Muscle layer of duodenum (tissue), 2 donors: Measurements from ENCODE around the gene ANXA2.
"Not testable (repeated sequence)": the region's sequence is repeated elsewhere in the genome, so short reads cannot be mapped to it uniquely, and the experiment has no call there.

ENCODE experiments used
- H3K27ac ChIP-seq: one replicate; pipeline ENCODE4 v1.7.0; 2013; ENCODE audit warnings: mild to moderate bottlenecking, low read length
- H3K27me3 ChIP-seq: one replicate; pipeline ENCODE4 v1.7.0; 2013; ENCODE audit warnings: low read depth, mild to moderate bottlenecking, control low read depth, low read length
- H3K36me3 ChIP-seq, 2 donors: one replicate each; pipeline ENCODE4 v1.7.0; 2013; ENCODE audit warnings: low read length in 2 of 2, control low read depth in 1 of 2, mild to moderate bottlenecking in 1 of 2; ENCODE audit not compliant: insufficient read depth in 2 of 2, control insufficient read depth in 1 of 2
- H3K4me1 ChIP-seq, 2 donors: one replicate each; pipeline ENCODE4 v1.7.0; 2013; ENCODE audit warnings: low read length in 2 of 2, mild to moderate bottlenecking in 2 of 2, control low read depth in 1 of 2, moderate library complexity in 1 of 2; ENCODE audit not compliant: insufficient read depth in 2 of 2, control insufficient read depth in 1 of 2
- H3K4me3 ChIP-seq, 2 donors: one replicate each; pipeline ENCODE4 v1.7.0; 2013; ENCODE audit warnings: low read length in 2 of 2, low read depth in 1 of 2, mild to moderate bottlenecking in 1 of 2
- H3K9me3 ChIP-seq, 2 donors: one replicate each; pipeline ENCODE4 v1.7.0; 2013; ENCODE audit warnings: low read length in 2 of 2, control low read depth in 1 of 2, mild to moderate bottlenecking in 1 of 2; ENCODE audit not compliant: control insufficient read depth in 1 of 2
- donor health status: healthy.

Gene ANXA2

DNA sequence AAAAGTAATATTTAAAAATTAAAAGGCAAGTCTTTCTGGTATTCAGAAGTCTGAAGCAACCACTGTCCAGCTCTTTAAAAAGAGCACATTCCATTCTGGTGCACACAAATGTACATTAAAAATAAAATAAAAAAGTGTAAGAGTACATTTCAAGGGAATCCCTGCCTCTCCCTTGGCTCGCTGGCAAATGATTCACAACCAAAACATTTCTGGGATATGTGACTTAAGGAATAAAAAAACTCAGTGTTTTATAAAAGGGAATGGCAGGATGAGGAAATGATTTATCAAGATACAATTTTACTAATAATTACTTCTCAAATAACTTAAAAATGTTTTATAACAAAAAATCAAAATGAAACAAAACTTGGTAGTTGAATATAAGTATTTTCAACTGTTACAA lies 23.8 kb upstream of the ANXA2 start:
- Histone ChIP-seq H3K4me1 (no peaks in the 10 kb centered on the region), H3K27ac (no peak overlapping the region), H3K4me3 (no peak overlapping the region), H3K9me3 (no peaks in the 10 kb centered on the region), H3K36me3 (peaks cover 0 to 7% of the 10 kb centered on the region in 2 donors), H3K27me3 (no peaks in the 10 kb centered on the region)

DNA sequence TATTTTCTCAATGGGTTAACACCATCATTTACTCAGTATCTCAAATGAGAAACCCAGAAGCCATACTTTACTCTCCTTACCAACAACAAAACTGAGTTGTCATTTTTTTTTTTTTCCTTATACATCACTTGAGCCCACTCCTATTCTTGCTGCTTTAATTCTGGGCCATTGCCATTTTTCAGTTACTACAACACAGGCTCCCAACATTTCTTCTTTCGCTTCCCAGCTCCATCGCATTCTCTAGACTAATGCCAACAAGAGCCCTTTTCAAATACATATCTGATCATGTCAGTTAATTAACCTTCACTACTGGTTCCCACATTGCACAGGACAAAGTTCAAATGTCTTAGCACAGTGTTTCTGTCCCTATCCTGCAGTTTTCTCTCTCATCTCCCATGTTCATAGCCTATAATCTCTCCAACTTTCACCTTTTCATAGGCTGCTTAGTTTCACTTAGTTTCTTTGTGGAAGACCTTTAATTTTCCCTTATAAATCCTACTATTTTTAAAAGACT lies 22.5 kb upstream of the ANXA2 start:
- H3K27ac ChIP-seq: no peak overlapping the region
- peaks cover 0 to 7% of the 10 kb centered on the region in 2 donors for H3K36me3 ChIP-seq
- no peaks in the 10 kb centered on the region for H3K27me3 ChIP-seq
- H3K4me3 ChIP-seq: no peak overlapping the region
- H3K4me1 ChIP-seq: no peaks in the 10 kb centered on the region
- no peaks in the 10 kb centered on the region for H3K9me3 ChIP-seq

DNA sequence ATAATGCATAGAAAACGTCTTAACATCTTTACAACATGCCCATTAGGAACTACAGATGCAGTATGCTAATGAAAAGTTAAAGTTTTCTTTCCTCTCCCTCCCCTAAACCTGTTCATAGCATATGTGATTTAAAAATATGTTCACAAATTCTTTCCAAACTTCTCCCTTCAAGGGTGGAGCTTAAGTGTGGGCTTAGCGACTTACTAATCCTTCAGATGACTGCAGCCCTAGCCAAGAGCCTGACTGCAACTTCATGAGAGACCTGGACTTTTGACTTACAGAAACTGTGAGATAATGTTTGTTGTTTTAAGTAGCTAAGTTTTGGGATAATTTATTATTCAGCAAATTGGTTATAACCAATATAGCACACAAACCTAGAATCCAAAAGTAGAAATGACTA lies 22.0 kb upstream of the ANXA2 start:
- Histone ChIP-seq H3K27ac (no peak overlapping the region), H3K4me3 (no peak overlapping the region), H3K27me3 (no peaks in the 10 kb centered on the region), H3K36me3 (peaks cover 0 to 7% of the 10 kb centered on the region in 2 donors), H3K9me3 (no peaks in the 10 kb centered on the region), H3K4me1 (no peaks in the 10 kb centered on the region)

DNA sequence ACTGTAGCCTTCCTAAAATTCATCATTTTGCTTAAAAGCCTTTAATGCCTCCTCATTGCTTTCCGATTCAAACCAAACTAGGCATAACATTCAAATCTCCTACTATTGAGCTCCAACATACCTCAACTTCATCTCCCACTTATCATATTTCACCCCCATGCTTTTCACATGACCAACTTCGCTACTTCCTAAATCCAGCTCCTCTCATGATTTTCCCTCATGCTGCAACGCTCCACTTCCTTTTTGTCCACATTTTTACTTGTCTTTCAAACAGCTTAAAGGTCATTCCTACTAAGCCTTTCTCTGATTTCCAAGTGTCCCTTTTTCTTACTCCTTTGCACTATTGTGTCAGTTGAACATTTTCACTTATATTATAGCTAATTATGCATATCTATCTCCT lies 20.3 kb upstream of the ANXA2 start:
- peaks cover 0 to 7% of the 10 kb centered on the region in 2 donors for H3K36me3 ChIP-seq
- H3K27ac ChIP-seq: no peak overlapping the region
- no peaks in the 10 kb centered on the region for H3K9me3 ChIP-seq
- H3K27me3 ChIP-seq: no peaks in the 10 kb centered on the region
- H3K4me1 ChIP-seq: peaks cover 0 to 9% of the 10 kb centered on the region in 2 donors
- H3K4me3 ChIP-seq: no peak overlapping the region

DNA sequence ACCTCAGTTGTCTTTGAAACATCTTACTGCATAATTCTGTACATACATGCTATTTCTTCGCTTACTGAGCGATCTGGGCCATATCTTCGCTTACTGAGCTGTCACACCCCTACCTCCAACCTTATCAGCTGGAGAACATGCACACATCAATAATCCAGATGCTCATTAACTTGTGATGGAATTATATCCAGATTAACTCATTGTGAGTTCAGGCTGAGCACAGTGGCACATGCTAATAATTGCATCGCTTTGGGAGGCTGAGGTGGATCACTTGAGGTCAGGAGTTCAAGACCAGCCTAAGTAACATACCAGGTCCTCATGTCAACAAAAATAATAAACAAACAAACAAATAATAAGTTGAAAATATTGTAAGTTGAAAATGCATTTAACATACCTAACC lies 19.3 kb upstream of the ANXA2 start:
- Histone ChIP-seq H3K36me3 (peaks cover 0 to 3% of the 10 kb centered on the region in 2 donors), H3K4me1 (peaks cover 0 to 9% of the 10 kb centered on the region in 2 donors), H3K27me3 (no peaks in the 10 kb centered on the region), H3K9me3 (no peaks in the 10 kb centered on the region), H3K4me3 (no peak overlapping the region), H3K27ac (no peak overlapping the region)

DNA sequence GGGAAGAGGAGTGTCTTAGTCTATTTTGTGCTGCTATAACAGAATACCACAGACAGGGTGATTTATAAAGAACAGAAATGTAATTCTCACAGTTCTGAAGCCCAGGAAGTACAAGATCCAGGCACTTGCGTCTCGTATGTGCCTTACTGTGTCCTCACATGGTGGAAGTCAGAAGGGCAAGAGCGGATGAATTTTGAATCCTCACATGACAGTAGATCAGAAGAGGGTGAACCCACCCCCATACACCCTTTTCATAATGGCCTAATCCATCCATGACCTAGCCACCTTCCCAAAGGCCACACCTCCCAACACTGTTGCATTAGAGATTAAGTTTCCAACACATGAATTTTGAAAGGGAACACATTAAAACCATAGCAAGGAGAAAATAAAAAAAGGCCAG lies 18.7 kb upstream of the ANXA2 start:
- H3K4me3 ChIP-seq: no peak overlapping the region
- H3K9me3 ChIP-seq: no peaks in the 10 kb centered on the region
- no peaks in the 10 kb centered on the region for H3K36me3 ChIP-seq
- no peaks in the 10 kb centered on the region for H3K27me3 ChIP-seq
- H3K4me1 ChIP-seq: peaks cover 0 to 9% of the 10 kb centered on the region in 2 donors
- no peak overlapping the region for H3K27ac ChIP-seq

DNA sequence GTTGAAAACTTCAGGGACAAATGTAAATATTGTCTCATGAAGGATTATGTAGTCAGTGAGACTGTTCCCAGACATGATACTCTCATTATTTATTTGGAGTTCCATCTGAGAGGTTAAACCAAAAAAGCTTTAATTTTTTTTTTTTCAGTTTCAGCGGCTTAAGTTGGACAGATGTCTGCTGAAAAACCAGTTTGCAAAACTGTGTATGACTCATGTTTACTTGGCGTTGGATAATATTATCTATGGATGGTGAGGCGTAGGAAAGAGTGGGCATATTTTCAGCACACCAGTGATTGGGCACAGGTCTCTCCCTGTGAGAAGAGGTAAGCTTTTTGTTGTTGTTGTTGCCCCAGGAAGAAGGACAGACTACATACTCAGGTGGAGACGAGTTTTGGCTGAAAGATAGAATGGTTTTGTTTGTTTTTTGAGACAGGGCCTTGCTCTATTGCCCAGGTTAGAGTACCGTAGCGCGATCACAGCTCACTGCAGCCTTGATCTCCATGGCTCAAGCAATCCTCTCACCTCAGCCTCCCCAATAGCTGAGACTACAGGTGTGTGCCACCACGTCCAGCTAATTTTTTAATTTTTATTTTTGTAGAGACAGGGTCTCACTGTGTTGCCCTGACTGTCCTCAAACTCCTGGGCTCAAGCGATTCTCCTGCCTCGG lies 16.4 kb upstream of the ANXA2 start:
- Histone ChIP-seq H3K27me3 (no peaks in the 10 kb centered on the region), H3K9me3 (no peaks in the 10 kb centered on the region), H3K36me3 (no peaks in the 10 kb centered on the region), H3K27ac (no peak overlapping the region), H3K4me1 (peaks cover 0 to 9% of the 10 kb centered on the region in 2 donors), H3K4me3 (no peak overlapping the region)

DNA sequence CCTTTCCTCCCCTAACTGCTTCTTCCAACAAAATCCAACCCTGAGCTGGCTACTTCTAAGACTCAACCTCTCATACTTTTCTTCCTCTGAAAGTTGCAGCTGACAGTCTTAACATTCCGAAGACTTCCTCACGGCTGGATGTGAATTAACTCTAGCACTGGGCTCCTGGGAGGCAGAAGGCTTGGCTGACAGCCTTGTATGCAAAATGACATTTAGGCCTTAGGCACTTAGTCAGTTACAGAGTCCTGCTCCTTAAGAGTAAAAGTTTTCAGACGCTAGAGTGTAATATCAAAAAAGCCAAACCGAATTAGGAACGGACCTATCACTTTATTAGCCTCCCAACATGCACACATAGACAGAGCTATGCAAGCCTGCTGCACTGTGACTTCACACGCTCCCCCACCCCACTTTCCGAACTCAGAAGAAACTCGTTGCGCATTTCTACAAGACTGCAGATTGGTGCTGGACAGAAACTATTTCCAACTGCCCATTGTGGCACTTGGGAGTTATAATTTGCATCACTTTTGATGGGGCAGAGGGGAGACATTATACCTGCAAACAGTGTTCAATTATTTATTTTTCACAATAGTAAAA lies 15.5 kb upstream of the ANXA2 start:
- Histone ChIP-seq H3K9me3 (no peaks in the 10 kb centered on the region), H3K27me3 (no peaks in the 10 kb centered on the region), H3K4me1 (peaks cover 0 to 9% of the 10 kb centered on the region in 2 donors), H3K4me3 (no peak overlapping the region), H3K36me3 (no peaks in the 10 kb centered on the region), H3K27ac (no peak overlapping the region)

DNA sequence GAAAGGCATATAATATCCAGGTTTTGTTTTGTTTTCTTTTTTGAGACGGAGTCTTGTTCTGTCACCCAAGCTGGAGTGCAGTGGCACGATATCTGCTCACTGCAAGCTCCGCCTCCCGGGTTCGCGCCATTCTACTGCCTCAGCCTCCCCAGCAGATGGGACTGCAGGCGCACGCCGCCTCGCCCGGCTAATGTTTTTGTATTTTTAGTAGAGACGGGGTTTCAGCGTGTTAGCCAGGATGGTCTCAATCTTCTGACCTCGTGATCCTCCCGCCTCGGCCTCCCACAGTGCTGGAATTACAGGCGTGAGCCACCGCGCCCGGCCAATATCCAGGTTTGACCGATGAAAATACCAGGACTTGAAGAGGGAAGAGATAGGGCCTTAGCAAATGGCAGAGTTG lies 15.0 kb upstream of the ANXA2 start:
- H3K4me1 ChIP-seq, H3K4me3 ChIP-seq, H3K27me3 ChIP-seq, H3K27ac ChIP-seq, H3K9me3 ChIP-seq, H3K36me3 ChIP-seq: not testable (repeated sequence)

DNA sequence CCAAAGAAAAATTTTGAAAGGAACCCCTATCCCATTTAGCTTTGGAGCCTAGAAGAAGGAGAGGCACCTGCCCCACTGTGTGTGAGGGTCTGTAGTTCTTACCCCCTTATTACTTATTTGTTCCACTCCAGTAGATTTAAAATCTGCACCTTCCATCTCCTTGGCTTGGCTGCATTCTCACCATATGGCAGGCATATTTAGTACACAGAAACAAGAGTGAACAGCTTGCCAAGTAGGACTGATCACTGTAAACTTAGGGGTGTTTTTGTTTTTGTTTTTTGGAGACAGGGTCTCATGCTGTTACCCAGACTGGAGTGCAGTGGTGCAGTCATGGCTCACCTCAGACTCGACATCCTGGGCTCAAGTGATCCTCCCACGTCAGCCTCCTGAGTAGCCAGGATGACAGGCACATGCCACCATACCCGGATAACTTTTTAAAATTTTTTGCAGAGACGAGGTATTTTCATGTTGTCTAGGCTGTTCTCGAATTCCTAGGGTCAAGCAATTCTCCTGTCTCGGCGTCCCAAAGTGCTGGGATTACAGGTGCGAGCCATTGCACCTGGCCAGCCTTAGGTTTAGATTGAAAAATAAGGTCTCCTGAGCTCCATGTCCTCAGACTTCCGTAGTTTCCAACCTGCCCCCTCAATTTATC lies 14.1 kb upstream of the ANXA2 start:
- Histone ChIP-seq H3K9me3 (no peaks in the 10 kb centered on the region), H3K27me3 (no peaks in the 10 kb centered on the region), H3K36me3 (no peaks in the 10 kb centered on the region), H3K4me3 (no peak overlapping the region), H3K27ac (no peak overlapping the region), H3K4me1 (peaks cover 0 to 9% of the 10 kb centered on the region in 2 donors)

DNA sequence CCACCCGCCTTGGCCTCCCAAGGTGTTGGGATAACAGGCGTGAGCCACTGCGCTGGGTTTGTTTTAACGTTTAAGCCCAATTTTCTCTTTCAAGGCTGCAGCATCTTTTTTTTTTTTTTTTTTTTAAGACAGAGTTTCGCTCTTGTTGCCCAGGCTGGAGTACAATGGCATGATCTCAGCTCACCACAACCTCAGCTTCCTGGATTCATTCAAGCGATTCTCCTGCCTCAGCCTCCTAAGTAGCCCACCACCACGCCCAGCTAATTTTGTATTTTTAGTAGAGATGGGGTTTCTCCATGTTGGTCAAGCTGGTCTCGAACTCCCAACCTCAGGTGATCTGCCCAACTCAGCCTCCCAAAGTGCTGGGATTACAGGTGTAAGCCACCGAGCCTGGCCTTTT lies 12.6 kb upstream of the ANXA2 start:
- H3K27ac ChIP-seq, H3K27me3 ChIP-seq, H3K36me3 ChIP-seq, H3K4me3 ChIP-seq, H3K9me3 ChIP-seq, H3K4me1 ChIP-seq: not testable (repeated sequence)
